Measurements from ENCODE around the gene TEAD1. TPM values are rescaled to one million over a fixed set of nuclear protein-coding genes. Genes with fewer than 3 reads are reported as not detected.

Gene TEAD1
- total and polyA plus RNA-seq, 5 donors from 2014 or later = 0.30 TPM; not detected in 4

- H3K27ac Mint-ChIP-seq = no peak overlapping the region
- no peak overlapping the region for H3K4me3 Mint-ChIP-seq
- H3K4me3 ChIP-seq (ENCODE audit: low read depth, low read length) = no peak overlapping the region
- no peaks in the 10 kb centered on the region for H3K4me1 Mint-ChIP-seq
- H3K9me3 ChIP-seq (ENCODE audit: control insufficient read depth in 2 of 2, low read length in 2 of 2) = no peaks in the 10 kb centered on the region
- peaks cover 0 to 2% (median 0%) of the 10 kb centered on the region in 7 donors for H3K9me3 Mint-ChIP-seq
- H3K27me3 Mint-ChIP-seq = peaks cover 14% of the 10 kb centered on the region
- ATAC-seq (ENCODE audit: low read depth in 2 of 2) (no peak), DNase-seq (no peak)
- no peaks in the 10 kb centered on the region for H3K4me1 ChIP-seq (ENCODE audit: control insufficient read depth, insufficient read depth, low read length, poor library complexity, severe bottlenecking)
- no peak overlapping the region for H3K27ac ChIP-seq (ENCODE audit: insufficient read depth, low read length, poor library complexity, severe bottlenecking)
- no peaks in the 10 kb centered on the region for H3K27me3 ChIP-seq (ENCODE audit: control insufficient read depth, insufficient read depth, low read length)
- no peaks in the 10 kb centered on the region for H3K36me3 ChIP-seq (ENCODE audit: control insufficient read depth, insufficient read depth, low read length)
- H3K36me3 Mint-ChIP-seq = no peaks in the 10 kb centered on the region
These were observed 27.7 kb upstream of the TEAD1 start for GRCh38 chr11:12646478-12646877.

GRCh38 chr11:12653729-12654128, 20.5 kb upstream of the TEAD1 start:
- no peak for DNase-seq
- Mint-ChIP-seq H3K27me3 (peaks cover 5% of the 10 kb centered on the region), H3K27ac (no peak overlapping the region), H3K4me1 (no peaks in the 10 kb centered on the region), H3K4me3 (no peak overlapping the region), H3K9me3 (peaks cover 0 to 6% (median 0%) of the 10 kb centered on the region in 7 donors), H3K36me3 (no peaks in the 10 kb centered on the region)
- Histone ChIP-seq H3K36me3 (ENCODE audit: control insufficient read depth, insufficient read depth, low read length) (no peaks in the 10 kb centered on the region), H3K27me3 (ENCODE audit: control insufficient read depth, insufficient read depth, low read length) (no peaks in the 10 kb centered on the region), H3K4me3 (ENCODE audit: low read depth, low read length) (no peak overlapping the region), H3K27ac (ENCODE audit: insufficient read depth, low read length, poor library complexity, severe bottlenecking) (no peak overlapping the region), H3K4me1 (ENCODE audit: control insufficient read depth, insufficient read depth, low read length, poor library complexity, severe bottlenecking) (no peaks in the 10 kb centered on the region), H3K9me3 (ENCODE audit: control insufficient read depth in 2 of 2, low read length in 2 of 2) (peaks cover 0 to 10% of the 10 kb centered on the region in 2 experiments)
- no peak for ATAC-seq (ENCODE audit: low read depth in 2 of 2)

GRCh38 chr11:12655842-12656241, 18.4 kb upstream of the TEAD1 start:
- no peaks in the 10 kb centered on the region for H3K4me1 Mint-ChIP-seq
- Histone ChIP-seq H3K9me3 (ENCODE audit: control insufficient read depth in 2 of 2, low read length in 2 of 2) (peaks cover 0 to 10% of the 10 kb centered on the region in 2 experiments), H3K27ac (ENCODE audit: insufficient read depth, low read length, poor library complexity, severe bottlenecking) (no peak overlapping the region), H3K4me3 (ENCODE audit: low read depth, low read length) (no peak overlapping the region), H3K4me1 (ENCODE audit: control insufficient read depth, insufficient read depth, low read length, poor library complexity, severe bottlenecking) (no peaks in the 10 kb centered on the region), H3K36me3 (ENCODE audit: control insufficient read depth, insufficient read depth, low read length) (no peaks in the 10 kb centered on the region), H3K27me3 (ENCODE audit: control insufficient read depth, insufficient read depth, low read length) (peaks cover 6% of the 10 kb centered on the region)
- ATAC-seq (ENCODE audit: low read depth in 2 of 2) = no peak
- H3K4me3 Mint-ChIP-seq = no peak overlapping the region
- H3K27me3 Mint-ChIP-seq = peaks cover 10% of the 10 kb centered on the region
- no peaks in the 10 kb centered on the region for H3K36me3 Mint-ChIP-seq
- peaks cover 0 to 6% (median 1%) of the 10 kb centered on the region in 7 donors for H3K9me3 Mint-ChIP-seq
- DNase-seq = no peak
- H3K27ac Mint-ChIP-seq = no peak overlapping the region

- Histone ChIP-seq H3K27ac (ENCODE audit: insufficient read depth, low read length, poor library complexity, severe bottlenecking) (no peak overlapping the region), H3K9me3 (ENCODE audit: control insufficient read depth in 2 of 2, low read length in 2 of 2) (peaks cover 0 to 10% of the 10 kb centered on the region in 2 experiments), H3K36me3 (ENCODE audit: control insufficient read depth, insufficient read depth, low read length) (no peaks in the 10 kb centered on the region), H3K27me3 (ENCODE audit: control insufficient read depth, insufficient read depth, low read length) (peaks cover 6% of the 10 kb centered on the region), H3K4me3 (ENCODE audit: low read depth, low read length) (no peak overlapping the region), H3K4me1 (ENCODE audit: control insufficient read depth, insufficient read depth, low read length, poor library complexity, severe bottlenecking) (no peaks in the 10 kb centered on the region)
- ATAC-seq (ENCODE audit: low read depth in 2 of 2) (no peak), DNase-seq (no peak)
- Mint-ChIP-seq H3K27ac (no peak overlapping the region), H3K9me3 (peaks cover 0 to 6% (median 1%) of the 10 kb centered on the region in 7 donors), H3K4me1 (no peaks in the 10 kb centered on the region), H3K27me3 (peaks cover 11% of the 10 kb centered on the region), H3K4me3 (no peak overlapping the region), H3K36me3 (no peaks in the 10 kb centered on the region)
These were observed 16.9 kb upstream of the TEAD1 start for GRCh38 chr11:12657336-12657735.

GRCh38 chr11:12657981-12658380, 16.2 kb upstream of the TEAD1 start:
- Mint-ChIP-seq H3K27ac (no peak overlapping the region), H3K36me3 (no peaks in the 10 kb centered on the region), H3K9me3 (peaks cover 0 to 6% (median 1%) of the 10 kb centered on the region in 7 donors), H3K4me3 (no peak overlapping the region), H3K27me3 (peaks cover 11% of the 10 kb centered on the region), H3K4me1 (no peaks in the 10 kb centered on the region)
- ATAC-seq (ENCODE audit: low read depth in 2 of 2) (no peak), DNase-seq (no peak)
- Histone ChIP-seq H3K4me3 (ENCODE audit: low read depth, low read length) (no peak overlapping the region), H3K4me1 (ENCODE audit: control insufficient read depth, insufficient read depth, low read length, poor library complexity, severe bottlenecking) (no peaks in the 10 kb centered on the region), H3K27me3 (ENCODE audit: control insufficient read depth, insufficient read depth, low read length) (peaks cover 6% of the 10 kb centered on the region), H3K27ac (ENCODE audit: insufficient read depth, low read length, poor library complexity, severe bottlenecking) (no peak overlapping the region), H3K9me3 (ENCODE audit: control insufficient read depth in 2 of 2, low read length in 2 of 2) (peaks cover 0 to 10% of the 10 kb centered on the region in 2 experiments), H3K36me3 (ENCODE audit: control insufficient read depth, insufficient read depth, low read length) (no peaks in the 10 kb centered on the region)

- DNase-seq (no peak), ATAC-seq (ENCODE audit: low read depth in 2 of 2) (no peak)
- peaks cover 0 to 6% (median 1%) of the 10 kb centered on the region in 7 donors for H3K9me3 Mint-ChIP-seq
- Histone ChIP-seq H3K27ac (ENCODE audit: insufficient read depth, low read length, poor library complexity, severe bottlenecking) (no peak overlapping the region), H3K27me3 (ENCODE audit: control insufficient read depth, insufficient read depth, low read length) (peaks cover 10% of the 10 kb centered on the region), H3K9me3 (ENCODE audit: control insufficient read depth in 2 of 2, low read length in 2 of 2) (no peaks in the 10 kb centered on the region), H3K36me3 (ENCODE audit: control insufficient read depth, insufficient read depth, low read length) (no peaks in the 10 kb centered on the region), H3K4me3 (ENCODE audit: low read depth, low read length) (no peak overlapping the region), H3K4me1 (ENCODE audit: control insufficient read depth, insufficient read depth, low read length, poor library complexity, severe bottlenecking) (no peaks in the 10 kb centered on the region)
- no peak overlapping the region for H3K27ac Mint-ChIP-seq
- H3K36me3 Mint-ChIP-seq = no peaks in the 10 kb centered on the region
- no peak overlapping the region for H3K4me3 Mint-ChIP-seq
- peaks cover 24% of the 10 kb centered on the region for H3K27me3 Mint-ChIP-seq
- no peaks in the 10 kb centered on the region for H3K4me1 Mint-ChIP-seq
These were observed 12.0 kb upstream of the TEAD1 start for GRCh38 chr11:12662101-12662689.

GRCh38 chr11:12664385-12664784, 9.8 kb upstream of the TEAD1 start:
- Mint-ChIP-seq H3K27me3 (peaks cover 33% of the 10 kb centered on the region), H3K9me3 (peaks cover 0 to 11% (median 3%) of the 10 kb centered on the region in 7 donors), H3K36me3 (no peaks in the 10 kb centered on the region), H3K4me3 (no peak overlapping the region), H3K27ac (peak overlapping the region in 1 of 3 donors; percentile 61), H3K4me1 (no peaks in the 10 kb centered on the region)
- no peaks in the 10 kb centered on the region for H3K4me1 ChIP-seq (ENCODE audit: control insufficient read depth, insufficient read depth, low read length, poor library complexity, severe bottlenecking)
- no peaks in the 10 kb centered on the region for H3K9me3 ChIP-seq (ENCODE audit: control insufficient read depth in 2 of 2, low read length in 2 of 2)
- no peak for ATAC-seq (ENCODE audit: low read depth in 2 of 2)
- DNase-seq = no peak
- no peak overlapping the region for H3K4me3 ChIP-seq (ENCODE audit: low read depth, low read length)
- no peaks in the 10 kb centered on the region for H3K36me3 ChIP-seq (ENCODE audit: control insufficient read depth, insufficient read depth, low read length)
- H3K27ac ChIP-seq (ENCODE audit: insufficient read depth, low read length, poor library complexity, severe bottlenecking) = no peak overlapping the region
- peaks cover 14% of the 10 kb centered on the region for H3K27me3 ChIP-seq (ENCODE audit: control insufficient read depth, insufficient read depth, low read length)

GRCh38 chr11:12666915-12667314, 7.3 kb upstream of the TEAD1 start:
- Histone ChIP-seq H3K36me3 (ENCODE audit: control insufficient read depth, insufficient read depth, low read length) (no peaks in the 10 kb centered on the region), H3K4me3 (ENCODE audit: low read depth, low read length) (no peak overlapping the region), H3K27me3 (ENCODE audit: control insufficient read depth, insufficient read depth, low read length) (peaks cover 20% of the 10 kb centered on the region), H3K9me3 (ENCODE audit: control insufficient read depth in 2 of 2, low read length in 2 of 2) (no peaks in the 10 kb centered on the region), H3K27ac (ENCODE audit: insufficient read depth, low read length, poor library complexity, severe bottlenecking) (no peak overlapping the region), H3K4me1 (ENCODE audit: control insufficient read depth, insufficient read depth, low read length, poor library complexity, severe bottlenecking) (no peaks in the 10 kb centered on the region)
- Mint-ChIP-seq H3K27me3 (peaks cover 48% of the 10 kb centered on the region), H3K4me3 (no peak overlapping the region), H3K36me3 (no peaks in the 10 kb centered on the region), H3K9me3 (peaks cover 0 to 11% (median 3%) of the 10 kb centered on the region in 7 donors), H3K27ac (no peak overlapping the region), H3K4me1 (peaks cover 0 to 3% (median 0%) of the 10 kb centered on the region in 4 donors)
- ATAC-seq (ENCODE audit: low read depth in 2 of 2) (no peak), DNase-seq (no peak)
